NOMO-1 treated with DMSO at 0.1 percent for 48 hours (cell line): ENCODE data around the gene FAM20A.
A peak's percentile ranks its signal among the peaks of the same experiment; 100 is the strongest.
"Not testable (repeated sequence)": the region's sequence is repeated elsewhere in the genome, so short reads cannot be mapped to it uniquely, and the experiment has no call there.

ENCODE experiments used
- DNase-seq: peaks from one replicate; lab custom pipeline; 2025; ENCODE audit not compliant: unreplicated experiment; lab: John Stamatoyannopoulos, UW

Gene FAM20A

DNA sequence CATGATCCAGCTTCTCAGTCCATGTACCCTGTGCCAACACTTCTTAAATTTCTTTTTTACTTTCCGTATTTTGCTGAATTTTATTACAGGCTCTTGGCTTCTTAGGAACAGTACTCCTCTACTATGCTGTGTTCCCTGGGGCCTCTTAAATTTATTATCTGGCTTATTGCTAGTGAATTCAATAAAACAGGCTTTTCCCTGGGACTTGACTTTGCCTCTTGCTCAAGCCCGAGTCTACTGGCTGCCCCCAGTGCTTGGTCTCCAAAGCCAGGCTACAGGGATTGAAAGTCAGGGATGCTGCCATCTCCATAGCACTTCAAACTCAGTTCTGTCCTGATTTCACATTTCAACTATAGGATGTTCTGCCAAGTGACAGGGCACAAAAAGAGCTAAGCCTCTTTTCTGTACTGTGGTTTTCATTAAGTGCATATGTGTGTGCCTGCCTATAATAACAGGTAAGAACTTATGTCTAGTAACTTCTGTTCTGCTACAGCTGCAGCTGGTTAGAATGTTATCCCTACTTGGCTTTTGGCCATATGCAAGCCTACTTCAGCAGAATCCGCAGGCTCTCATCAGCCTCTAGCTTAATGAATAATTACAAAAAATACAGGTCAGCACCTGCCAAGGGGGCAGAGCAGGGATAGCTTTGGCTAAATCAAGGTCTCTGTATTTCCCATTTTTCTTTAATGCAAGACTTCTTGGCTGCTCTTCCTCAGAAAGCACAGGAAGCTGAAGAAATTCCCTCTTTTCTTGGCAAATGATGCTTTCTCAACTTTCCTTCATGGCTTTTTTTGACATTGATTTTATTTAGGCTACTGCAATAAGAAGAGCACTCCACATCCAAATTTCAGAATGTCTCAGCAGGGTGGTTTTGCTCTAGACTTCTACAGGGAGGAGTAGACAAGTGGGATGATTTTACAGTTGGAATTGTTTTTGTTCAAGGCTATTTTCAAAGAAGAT lies 8.2 kb downstream of the FAM20A start:
- no peak for DNase-seq

DNA sequence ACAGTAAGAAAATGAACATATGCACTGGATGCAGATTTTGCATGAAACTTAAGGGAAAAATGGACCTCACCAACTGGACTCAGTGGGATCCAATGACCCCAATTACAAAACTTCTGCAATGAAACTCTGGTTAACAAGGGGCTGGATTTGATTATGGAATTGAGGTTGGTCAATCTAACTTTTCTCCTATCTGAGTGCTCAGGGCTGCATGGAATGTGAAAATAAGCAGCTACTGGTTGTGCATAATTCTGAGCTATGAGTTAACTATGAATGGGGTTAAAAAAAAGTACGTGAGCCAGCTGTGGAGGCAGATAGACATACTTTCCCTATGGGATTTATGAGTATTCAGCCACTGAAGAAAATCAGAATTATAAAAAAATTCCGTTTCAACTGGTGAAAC lies 9.2 kb downstream of the FAM20A start:
- no peak for DNase-seq

DNA sequence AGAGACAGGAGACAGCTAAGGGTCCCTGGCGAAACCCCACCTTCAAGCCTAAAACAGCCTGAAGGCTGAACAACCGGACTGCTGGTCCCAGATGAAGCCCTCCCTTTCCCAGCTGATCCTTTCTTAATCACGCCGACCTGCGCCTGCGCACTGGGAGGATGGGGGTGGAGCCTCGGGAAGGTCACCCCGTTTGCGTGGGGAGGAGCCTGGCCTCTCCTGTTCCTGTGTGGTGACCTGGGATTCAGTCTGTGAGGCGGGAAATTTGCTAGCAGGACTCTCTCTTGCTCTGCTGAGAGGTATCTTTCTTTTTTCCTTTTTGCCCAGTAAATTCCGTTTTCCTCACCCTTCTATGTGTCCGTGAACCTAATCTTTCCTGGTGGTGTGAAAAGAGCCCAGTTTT lies 9.6 kb downstream of the FAM20A start:
- DNase-seq = peak; percentile 23

DNA sequence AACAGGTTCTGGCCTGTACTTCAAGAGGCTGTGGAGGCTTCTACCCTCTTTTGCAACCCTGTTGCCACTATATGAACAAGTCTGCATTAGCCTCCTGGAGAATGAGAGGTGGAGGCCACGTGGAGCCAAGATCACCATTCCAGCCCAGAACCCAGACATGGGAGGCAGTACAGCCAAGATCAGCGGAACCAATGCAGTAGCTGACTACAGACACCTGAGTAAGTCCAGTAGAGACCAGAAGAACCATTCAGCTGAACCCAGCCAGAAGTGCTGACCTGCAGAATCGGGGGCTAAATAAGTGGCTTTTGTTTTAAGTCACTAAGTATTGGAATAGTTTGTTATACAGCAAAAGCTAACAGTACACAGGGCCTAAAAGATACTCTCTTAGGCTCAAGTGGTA lies 12.1 kb downstream of the FAM20A start:
- no peak for DNase-seq

DNA sequence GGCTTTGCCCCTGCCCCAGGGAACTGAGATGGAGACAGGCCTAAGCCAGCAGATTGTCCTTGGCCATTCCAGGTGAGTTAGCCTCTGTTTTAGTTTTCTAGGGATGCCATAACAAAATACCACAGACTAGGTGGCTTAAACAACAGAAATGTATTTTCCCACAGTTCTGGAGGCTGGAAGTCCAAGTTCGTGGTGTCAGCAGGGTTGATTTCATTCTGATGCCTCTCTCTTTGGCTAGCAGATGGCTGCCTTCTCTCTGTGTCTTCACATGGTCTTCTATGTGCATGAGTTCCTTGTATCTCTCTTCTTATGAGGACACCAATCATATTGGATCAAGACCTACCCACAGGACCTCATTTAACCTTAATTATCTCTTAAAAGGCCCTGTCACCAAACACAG lies 12.8 kb downstream of the FAM20A start:
- no peak for DNase-seq

DNA sequence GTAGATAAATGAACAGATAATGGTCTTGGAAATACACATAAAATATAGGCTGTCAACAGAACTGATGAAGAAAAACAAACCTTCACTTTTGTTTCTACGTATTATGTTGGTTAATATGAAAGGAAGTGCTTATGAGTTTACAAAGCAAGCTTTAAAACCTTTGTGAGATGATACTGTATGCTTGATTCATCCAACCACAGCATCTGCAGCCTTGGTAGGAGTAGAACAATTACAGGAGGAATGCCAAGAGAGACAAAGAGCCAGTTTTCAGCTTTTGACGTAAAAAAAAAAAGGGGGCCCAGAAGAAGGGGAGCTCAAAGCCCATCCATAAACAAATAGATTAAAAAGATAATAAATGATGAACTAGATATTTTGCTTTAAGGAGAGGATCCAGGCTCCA lies 13.3 kb downstream of the FAM20A start:
- no peak for DNase-seq

DNA sequence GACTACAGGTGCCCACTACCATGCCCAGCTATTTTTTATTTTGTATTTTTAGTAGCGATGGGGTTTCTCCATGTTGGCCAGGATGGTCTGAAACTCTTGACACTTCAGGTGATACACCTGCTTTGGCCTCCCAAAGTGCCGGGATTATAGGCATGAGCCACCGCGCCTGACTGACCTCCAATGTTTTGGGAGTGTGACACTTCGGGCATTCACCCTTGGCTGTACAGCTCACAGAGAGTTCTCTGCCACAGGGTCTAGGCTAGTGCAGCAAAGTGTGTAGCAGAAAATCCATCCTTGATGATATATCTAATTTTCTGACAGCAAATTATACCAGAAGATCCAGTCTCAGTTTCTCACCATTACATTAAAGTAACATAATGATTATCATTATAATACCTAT lies 14.1 kb downstream of the FAM20A start:
- DNase-seq = no peak

DNA sequence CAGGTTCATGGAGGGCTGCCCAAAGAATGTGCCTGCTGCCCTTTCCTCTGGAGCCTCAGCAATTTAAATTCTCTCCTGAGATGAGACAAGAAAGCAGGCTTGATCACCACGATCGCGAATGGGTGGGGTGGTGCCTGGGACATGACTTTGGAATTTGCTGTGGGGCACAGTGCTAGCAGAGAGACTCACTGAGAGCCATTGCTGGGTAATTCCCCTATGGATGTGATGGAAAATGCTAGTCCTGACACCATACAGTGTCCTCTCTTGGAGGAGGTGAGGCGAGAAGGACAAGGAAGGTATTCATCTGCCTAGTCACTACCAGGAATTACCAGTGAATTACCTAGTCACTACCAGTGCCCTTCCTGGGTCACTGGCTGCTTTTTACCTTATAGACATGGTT lies 15.5 kb downstream of the FAM20A start:
- DNase-seq = no peak

DNA sequence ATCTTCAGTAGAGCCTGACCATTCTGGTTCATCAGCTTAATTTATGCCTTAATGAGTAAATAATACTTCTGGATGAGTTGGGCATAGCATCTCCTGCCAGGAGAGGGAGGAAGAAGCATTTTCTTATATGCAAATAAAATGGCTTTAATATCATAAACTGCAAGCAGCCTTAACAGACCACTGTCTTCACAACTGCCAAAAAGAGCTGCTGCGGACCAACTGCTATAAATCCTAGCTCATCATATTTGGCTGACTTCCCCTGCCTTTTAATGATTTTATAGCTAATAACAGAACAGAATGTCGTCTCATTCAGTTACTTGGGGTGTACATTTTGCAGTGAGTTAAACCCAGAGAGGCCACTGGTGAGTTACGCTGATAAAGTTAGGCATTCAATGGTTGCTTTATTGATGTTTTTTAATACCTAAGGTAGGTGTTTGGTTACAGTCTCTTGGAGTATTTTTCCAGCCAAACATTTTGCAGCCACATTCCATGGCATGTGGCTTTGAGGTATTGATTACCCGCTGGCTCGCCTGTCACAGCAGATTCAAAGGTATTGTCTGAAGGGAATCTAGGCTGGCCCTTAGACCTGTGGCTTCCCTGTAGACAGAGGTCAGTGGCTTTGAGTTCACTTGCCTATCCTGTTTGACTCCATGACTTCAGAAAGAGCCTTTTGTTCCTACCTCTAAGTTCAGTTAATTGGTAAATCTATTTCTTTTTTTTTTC lies 16.4 kb downstream of the FAM20A start:
- no peak for DNase-seq

DNA sequence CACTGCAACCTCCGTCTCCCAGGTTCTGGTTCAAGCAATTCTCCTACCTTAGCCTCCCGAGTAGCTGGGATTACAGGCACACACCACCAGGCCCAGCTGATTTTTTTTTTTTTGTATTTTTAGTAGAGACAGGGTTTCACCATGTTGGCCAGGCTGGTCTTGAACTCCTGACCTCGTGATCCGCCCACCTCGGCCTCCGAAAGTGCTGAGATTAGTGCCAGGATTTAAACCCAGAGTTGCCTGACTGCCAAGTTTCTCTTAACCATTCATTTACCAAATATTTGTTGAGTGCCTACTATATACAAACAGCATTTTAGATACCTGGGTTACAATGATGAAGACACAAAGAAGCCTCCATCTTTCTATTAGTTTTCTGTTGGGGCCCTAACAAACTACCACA lies 18.3 kb downstream of the FAM20A start:
- not testable (repeated sequence) for DNase-seq

DNA sequence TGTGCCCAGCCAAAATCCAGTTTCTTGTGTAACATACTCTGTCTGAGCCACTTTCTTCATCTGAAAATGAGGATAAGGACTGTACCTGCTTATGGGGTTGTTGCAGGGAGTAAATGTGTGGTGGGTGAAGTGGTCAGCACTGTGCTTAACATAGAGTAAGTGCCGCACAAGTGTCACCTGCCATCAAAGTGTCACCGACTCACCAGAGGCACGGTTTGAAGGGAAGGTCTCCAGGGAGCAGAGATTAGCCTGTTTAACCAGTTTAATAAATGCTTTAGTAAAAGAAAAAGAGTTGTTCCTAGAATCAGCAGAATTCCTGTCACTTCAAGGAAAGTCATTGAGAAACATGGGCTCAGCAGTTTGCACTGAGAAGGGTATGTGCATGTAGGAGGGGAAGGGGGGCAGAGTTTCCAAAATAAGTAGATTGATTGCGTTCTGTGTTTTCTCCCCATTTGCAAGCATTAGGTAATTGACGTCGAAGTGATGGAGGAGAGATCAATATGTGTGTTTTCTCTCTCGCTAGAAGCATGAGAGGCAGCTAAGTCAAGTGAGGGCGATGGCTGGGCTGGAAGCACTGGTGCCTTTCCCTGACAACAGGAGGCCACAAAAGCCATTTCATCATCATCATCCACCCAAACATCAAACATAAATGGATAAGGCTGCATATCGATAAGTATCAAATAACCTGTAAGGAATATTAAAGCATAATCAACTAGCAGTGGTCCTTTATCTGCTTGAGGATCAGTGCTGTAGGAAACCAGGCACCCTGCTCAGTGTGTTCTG lies 19.1 kb downstream of the FAM20A start:
- DNase-seq = no peak

DNA sequence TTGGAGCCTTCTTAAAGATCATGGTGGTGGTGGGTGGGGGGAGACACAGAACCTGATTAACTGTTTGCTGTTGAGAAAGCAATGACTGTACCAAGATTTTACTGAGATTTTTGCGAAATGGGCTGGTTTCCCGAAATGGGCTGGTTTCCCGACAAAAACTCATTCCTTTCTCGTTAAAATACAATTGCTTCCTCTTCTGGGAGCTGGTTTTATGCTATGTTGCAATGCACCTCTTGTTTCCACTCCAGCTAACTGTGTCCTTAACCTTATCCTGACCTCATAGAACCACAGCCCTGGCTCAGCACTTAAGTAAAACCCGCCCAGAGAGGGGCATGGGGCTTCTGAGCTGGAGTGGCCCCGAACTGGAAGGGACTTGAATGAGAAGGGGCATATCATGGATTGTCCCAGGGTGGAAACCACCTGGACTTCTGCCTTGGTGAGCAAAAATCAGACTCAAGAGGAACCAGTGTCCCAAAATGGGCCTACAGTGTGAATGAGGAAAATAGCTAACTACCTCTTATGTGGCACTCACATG lies 20.9 kb downstream of the FAM20A start:
- peak; percentile 80 for DNase-seq

DNA sequence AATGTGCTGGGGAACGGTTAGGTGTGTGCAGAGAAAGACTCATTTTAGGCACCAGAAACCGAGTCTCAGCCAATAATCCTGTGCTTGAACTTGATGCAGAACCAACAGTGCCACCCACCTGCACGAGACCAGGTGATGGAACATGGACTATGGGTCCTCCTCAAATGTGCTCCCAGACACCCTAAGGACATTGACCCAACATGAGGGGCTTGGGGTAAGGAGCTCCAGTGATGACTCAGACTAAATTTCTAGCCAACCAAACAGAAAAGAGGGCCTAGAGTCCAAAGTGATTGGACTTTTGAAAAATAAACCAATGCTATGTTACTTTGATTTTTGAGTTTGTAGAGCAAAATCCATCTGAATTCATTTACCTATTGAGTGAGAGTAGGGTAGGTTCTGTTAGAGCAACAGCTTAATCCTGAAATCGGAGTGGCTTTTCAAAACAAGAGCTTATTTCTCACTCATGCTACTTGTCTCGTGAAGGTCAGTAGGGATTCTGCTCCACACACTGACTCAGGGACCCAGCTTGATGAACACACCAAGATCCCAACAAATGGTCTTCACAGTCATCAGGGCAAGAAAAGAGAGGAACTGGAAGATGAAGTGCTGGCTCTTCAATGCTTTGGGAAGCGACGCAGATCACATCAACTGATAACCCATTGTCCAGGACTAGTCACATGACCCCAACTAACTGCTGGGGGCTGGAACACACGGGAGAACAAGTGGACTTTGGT lies 21.8 kb downstream of the FAM20A start:
- no peak for DNase-seq

DNA sequence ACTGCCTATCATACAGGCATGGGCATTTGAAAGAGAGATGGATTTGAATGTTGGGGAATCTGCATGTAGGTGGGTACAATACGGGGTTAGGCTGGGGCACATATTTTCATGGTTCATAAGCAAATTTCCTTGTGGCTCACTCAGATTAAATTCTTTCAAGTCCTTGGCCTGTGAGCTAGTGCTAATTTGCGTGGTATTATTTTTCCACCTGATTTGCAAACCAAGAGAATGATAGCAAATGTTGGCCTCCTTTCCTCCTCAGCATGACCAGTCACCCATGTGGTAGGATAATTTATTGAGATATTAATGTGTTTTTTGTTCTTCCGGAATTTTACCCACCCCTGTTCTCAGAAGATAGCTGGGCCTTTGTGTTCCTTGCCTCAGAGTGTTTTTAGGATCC lies 22.9 kb downstream of the FAM20A start:
- DNase-seq = no peak

DNA sequence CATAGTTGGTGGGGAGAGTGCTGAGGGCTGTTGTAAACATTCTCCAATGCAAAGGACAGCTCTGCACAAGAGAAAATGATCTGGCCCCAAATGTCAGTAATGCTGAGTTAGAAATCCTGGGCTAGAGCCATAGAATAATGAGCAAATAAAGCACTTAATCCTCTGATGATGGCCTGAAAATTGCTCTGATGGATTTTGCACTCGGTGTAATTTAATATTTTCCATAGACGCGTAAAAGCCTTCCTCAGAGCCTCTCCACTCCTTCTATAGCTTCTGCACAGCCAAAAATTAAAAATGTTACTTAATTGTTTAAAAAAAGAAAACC lies 23.7 kb downstream of the FAM20A start:
- DNase-seq = no peak

DNA sequence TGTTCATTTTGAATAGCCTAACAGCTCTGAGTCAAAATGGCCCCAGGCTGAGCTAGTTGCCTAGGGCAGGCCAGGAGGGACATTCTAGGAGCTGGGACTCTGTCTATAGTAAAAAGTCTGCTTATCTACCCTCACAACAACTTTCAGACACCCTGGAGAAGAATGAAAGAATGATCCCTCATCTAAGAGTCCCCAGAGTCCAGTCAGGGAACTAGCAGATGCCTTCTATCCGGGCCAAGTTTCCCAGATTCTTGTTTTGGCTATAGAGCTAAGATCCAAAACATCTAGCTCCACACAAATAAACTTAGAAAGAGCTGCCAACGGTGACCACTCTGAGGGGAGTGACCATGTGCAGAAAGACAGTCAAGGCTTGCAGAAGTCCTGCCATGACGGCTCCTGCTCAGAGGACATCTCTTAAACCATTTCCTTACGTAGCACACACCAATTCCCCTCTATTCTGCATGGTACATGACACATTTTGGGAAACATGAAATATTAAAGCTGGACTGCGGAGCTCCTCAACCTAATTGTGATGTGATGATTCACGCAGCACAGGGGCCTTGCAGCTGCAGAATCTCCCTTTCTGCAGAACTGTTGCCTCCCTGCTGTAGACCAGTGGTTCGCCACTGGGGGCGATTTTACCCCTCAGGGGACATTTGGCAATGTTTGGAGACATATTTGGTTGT lies 24.2 kb downstream of the FAM20A start:
- DNase-seq = no peak

DNA sequence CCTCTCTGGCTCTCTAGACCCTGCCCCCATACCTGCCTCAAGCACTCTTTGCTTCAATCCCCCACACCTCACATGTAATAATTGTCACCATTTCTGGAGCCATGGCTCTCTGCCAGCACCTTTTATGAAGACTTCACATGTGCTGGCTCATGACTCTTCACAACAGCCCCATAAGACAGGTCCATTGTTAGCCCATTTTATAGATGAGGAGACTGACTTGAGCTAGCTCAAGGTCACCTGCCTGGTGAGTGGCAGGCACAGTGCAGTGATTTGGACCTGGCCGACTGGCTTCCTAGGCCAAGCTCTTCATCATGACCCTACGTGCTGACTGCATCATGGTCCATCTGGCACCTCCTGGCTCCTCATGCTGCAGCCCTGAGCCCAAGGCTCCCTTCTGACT lies 25.0 kb downstream of the FAM20A start:
- no peak for DNase-seq

DNA sequence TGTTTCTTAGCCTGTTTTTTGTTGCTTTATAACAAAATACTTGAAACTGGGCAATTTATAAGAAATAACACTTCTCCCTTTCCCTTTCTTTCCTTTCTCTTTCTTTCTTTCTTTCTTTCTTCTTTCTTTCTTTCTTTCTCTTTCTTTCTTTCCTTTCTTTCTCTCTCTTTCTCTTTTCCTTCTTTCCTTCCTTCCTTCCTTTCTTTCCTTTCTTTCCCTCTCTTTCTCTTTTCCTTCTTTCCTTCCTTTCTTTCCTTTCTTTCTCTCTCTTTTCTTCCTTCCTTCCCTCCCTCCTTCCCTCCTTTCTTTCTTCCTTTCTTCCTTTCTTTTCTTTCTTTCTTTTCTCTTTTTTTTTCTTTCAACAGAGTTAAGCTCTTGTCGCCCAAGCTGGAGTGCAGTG lies 27.8 kb downstream of the FAM20A start:
- DNase-seq = no peak

DNA sequence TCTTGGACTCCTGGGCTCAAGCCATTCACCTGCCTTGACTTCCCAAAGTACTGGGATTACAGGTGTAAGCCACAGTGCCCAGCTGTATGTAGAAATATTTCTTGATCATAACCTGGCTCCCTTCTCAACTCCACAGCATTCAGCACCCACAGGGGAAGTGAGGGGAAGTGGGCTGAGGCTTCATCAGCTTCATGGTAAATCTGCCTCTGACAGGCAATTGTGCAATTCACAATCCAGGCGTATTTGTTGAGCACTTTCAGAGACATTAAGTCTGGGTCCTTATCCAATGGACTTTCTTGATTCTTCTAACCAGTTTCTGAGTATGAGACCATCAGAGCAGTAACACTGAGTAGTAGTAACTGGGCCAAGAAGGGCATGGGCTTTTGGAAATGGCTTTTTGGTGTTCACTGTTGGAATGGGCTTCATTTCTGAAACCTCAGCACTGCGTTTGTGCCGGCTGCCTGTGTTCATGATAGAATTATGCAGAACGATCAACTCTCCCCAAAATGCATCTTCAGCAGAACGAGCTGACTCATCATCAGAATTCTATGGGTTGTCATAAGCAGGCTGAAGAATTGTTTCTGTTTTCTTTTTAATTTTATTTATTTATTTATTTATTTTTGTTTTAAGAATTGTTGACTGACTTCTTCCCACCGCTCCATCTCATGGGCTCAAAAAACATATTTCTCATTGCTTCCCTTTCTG lies 28.9 kb downstream of the FAM20A start:
- DNase-seq = peak; percentile 65

DNA sequence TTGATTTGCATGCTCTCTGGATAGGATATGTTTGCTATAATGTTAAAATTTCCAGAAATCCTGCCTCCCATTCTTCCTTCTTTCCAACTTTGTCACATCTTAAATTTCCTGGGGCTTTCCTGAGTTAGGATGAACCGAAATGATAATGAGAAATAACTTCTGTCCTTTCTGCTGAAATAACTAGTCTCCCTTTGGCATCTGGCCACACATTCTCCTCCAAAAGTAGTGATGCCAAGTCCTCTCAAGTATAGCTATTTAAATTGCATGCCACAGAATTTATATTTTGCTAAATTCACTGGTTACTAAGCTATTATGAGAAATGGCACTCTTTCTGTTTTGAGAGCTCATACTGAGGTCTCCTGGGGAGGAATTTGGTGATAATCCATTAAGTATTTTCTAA lies 30.6 kb downstream of the FAM20A start:
- DNase-seq = no peak
